Small intestine (tissue), 7 donors: ENCODE measurements around the gene TECPR2. TPM values are rescaled to one million over a fixed set of nuclear protein-coding genes. Genes with fewer than 3 reads are reported as not detected.
A peak's percentile ranks its signal among the peaks of the same experiment; 100 is the strongest.

Source experiments
- DNase-seq, 2 donors: peaks; one replicate each; pipeline versions ENCODE4 v3.0.0 to v3.0.0-alpha.2; 2013
- FAIRE-seq: peaks from 2 replicates; lab custom pipeline; 2012; peaks lifted over from hg19 to GRCh38; lab: Jason Lieb, UNC
- H3K27ac ChIP-seq, 3 donors: one replicate each; pipeline ENCODE4 v1.5.1; 2013; ENCODE audit warnings: low read length in 2 of 3, mild to moderate bottlenecking in 2 of 3, control low read depth in 1 of 3, inconsistent platforms in 1 of 3, low read depth in 1 of 3, moderate library complexity in 1 of 3
- H3K27me3 ChIP-seq, 3 donors: one replicate each; pipeline ENCODE4 v1.6.1; 2013; ENCODE audit warnings: low read length in 3 of 3, inconsistent platforms in 1 of 3; ENCODE audit not compliant: control insufficient read depth in 3 of 3, insufficient read depth in 3 of 3
- H3K36me3 ChIP-seq, 3 donors: one replicate each; pipeline ENCODE4 v1.6.1; 2013; ENCODE audit warnings: low read length in 3 of 3, inconsistent platforms in 1 of 3, low read depth in 1 of 3, mild to moderate bottlenecking in 1 of 3, moderate library complexity in 1 of 3; ENCODE audit not compliant: control insufficient read depth in 3 of 3, insufficient read depth in 2 of 3
- H3K4me1 ChIP-seq, 3 donors: one replicate each; pipeline ENCODE4 v1.6.1; 2013; ENCODE audit warnings: low read length in 2 of 3, inconsistent platforms in 1 of 3, low read depth in 1 of 3, mild to moderate bottlenecking in 1 of 3, moderate library complexity in 1 of 3; ENCODE audit not compliant: control insufficient read depth in 3 of 3, insufficient read depth in 2 of 3
- H3K4me3 ChIP-seq, 3 donors: one replicate each; pipeline ENCODE4 v1.5.1; 2013; ENCODE audit warnings: low read length in 3 of 3, control low read depth in 1 of 3, inconsistent platforms in 1 of 3, low read depth in 1 of 3, mild to moderate bottlenecking in 1 of 3, moderate library complexity in 1 of 3
- H3K9me3 ChIP-seq, 2 donors: one replicate each; pipeline ENCODE4 v1.6.1; 2013; ENCODE audit warnings: low read depth in 1 of 2, low read length in 1 of 2; ENCODE audit not compliant: control insufficient read depth in 2 of 2, insufficient read depth in 1 of 2
- WGBS, 3 donors: extraction: QIAGEN DNeasy Blood & Tissue Kit; methylation state at CpG; one replicate each; pipeline ENCODE4 v1.1.7; 2013; 5-methylcytosine and 5-hydroxymethylcytosine counted together
- polyA plus RNA-seq, 4 donors: library from polyadenylated mRNA; stranded (reverse) in 3 of 4; unstranded in 1 of 4; fragments of 200-250 nt in 3 of 4; fragments of 120-200 nt in 1 of 4; gene quantifications; one replicate each; pipeline versions ENCODE4 v1.2.1 to v1.2.3, GENCODE V29; 2013
- donor health status: healthy with polysubstance abuse.
- donor health status: control.
- donor health status: control.
- donor health status: Bipolar disorder and iron deficiency.
- donor health status: healthy.

The TECPR2 gene
- polyA plus RNA-seq, 4 donors, result 3.2 to 10.6 (median 7.6) TPM

- 0 to 1% (median 1%) methylated on average over 44 to 71 of the region's 71 CpGs for WGBS, 3 donors
- Histone ChIP-seq H3K27ac (peak within 1 kb of the TSS; percentile 83 to 95 (median 94)), H3K36me3 (peaks cover 0 to 9% (median 0%) of the 10 kb centered on the region in 3 donors), H3K4me3 (peak within 1 kb of the TSS; percentile 64 to 88 (median 86)), H3K9me3 (no peaks in the 10 kb centered on the region), H3K27me3 (no peaks in the 10 kb centered on the region), H3K4me1 (peaks cover 5 to 59% (median 7%) of the 10 kb centered on the region in 3 donors)
- no peak for FAIRE-seq
- DNase-seq, result peak; percentile 92 to 95
Observed at GRCh38 chr14:102319351-102320032, 43.2 kb upstream of the TECPR2 start, which contains the start of gene ZNF839. Gene ZNF839, plus strand, starts transcription at chr14:102319746. Its CDS starts 20 bp downstream, at chr14:102319766.

GRCh38 chr14:102320033-102320660 lies 42.6 kb upstream of the TECPR2 start:
- Histone ChIP-seq H3K4me1 (peaks cover 5 to 56% (median 7%) of the 10 kb centered on the region in 3 donors), H3K36me3 (peaks cover 0 to 9% (median 0%) of the 10 kb centered on the region in 3 donors), H3K4me3 (peak overlapping the region; percentile 64 to 88 (median 86)), H3K9me3 (no peaks in the 10 kb centered on the region), H3K27me3 (no peaks in the 10 kb centered on the region), H3K27ac (peak overlapping the region; percentile 83 to 95 (median 94))
- 5 to 7% (median 5%) methylated on average over 16 to 30 of the region's 30 CpGs for WGBS, 3 donors
- DNase-seq (peak; percentile 31 to 74), FAIRE-seq (no peak)

- peak overlapping the region in 2 of 3 donors; percentile 64 to 88 for H3K4me3 ChIP-seq
- peak; percentile 39 to 60 for DNase-seq
- no peaks in the 10 kb centered on the region for H3K27me3 ChIP-seq
- WGBS, 3 donors, result 68 to 83% (median 73%) methylated on average over 17 of the region's 17 CpGs
- no peak for FAIRE-seq
- H3K9me3 ChIP-seq, result no peaks in the 10 kb centered on the region
- H3K36me3 ChIP-seq, result peaks cover 0 to 12% (median 0%) of the 10 kb centered on the region in 3 donors
- peak overlapping the region; percentile 42 to 95 (median 83) for H3K27ac ChIP-seq
- H3K4me1 ChIP-seq, result peaks cover 5 to 55% (median 7%) of the 10 kb centered on the region in 3 donors
Observed at GRCh38 chr14:102320671-102321455, 41.9 kb upstream of the TECPR2 start.

- WGBS, 3 donors, result 24 to 68% (median 39%) methylated on average over 12 of the region's 12 CpGs
- peaks cover 5 to 52% (median 7%) of the 10 kb centered on the region in 3 donors for H3K4me1 ChIP-seq
- peaks cover 0 to 20% (median 0%) of the 10 kb centered on the region in 3 donors for H3K36me3 ChIP-seq
- no peaks in the 10 kb centered on the region for H3K27me3 ChIP-seq
- H3K9me3 ChIP-seq, result no peaks in the 10 kb centered on the region
- peak overlapping the region; percentile 52 to 83 (median 63) for H3K27ac ChIP-seq
- peak; percentile 88 to 90 for DNase-seq
- FAIRE-seq, result no peak
- no peak overlapping the region for H3K4me3 ChIP-seq
Observed at GRCh38 chr14:102321456-102322422, 41.0 kb upstream of the TECPR2 start.

- peaks cover 5 to 47% (median 7%) of the 10 kb centered on the region in 3 donors for H3K4me1 ChIP-seq
- DNase-seq (peak; percentile 45 to 53), FAIRE-seq (no peak)
- no peaks in the 10 kb centered on the region for H3K27me3 ChIP-seq
- peak overlapping the region in 2 of 3 donors; percentile 36 to 83 for H3K27ac ChIP-seq
- no peak overlapping the region for H3K4me3 ChIP-seq
- no peaks in the 10 kb centered on the region for H3K9me3 ChIP-seq
- WGBS, 3 donors, result 16 to 37% (median 21%) methylated on average over 7 to 8 of the region's 8 CpGs
- H3K36me3 ChIP-seq, result peaks cover 0 to 29% (median 0%) of the 10 kb centered on the region in 3 donors
Observed at GRCh38 chr14:102323102-102323501, 39.6 kb upstream of the TECPR2 start.

GRCh38 chr14:102325791-102326345 lies 36.9 kb upstream of the TECPR2 start:
- Histone ChIP-seq H3K4me3 (no peak overlapping the region), H3K4me1 (peaks cover 0 to 28% (median 4%) of the 10 kb centered on the region in 3 donors), H3K27me3 (no peaks in the 10 kb centered on the region), H3K27ac (no peak overlapping the region), H3K9me3 (no peaks in the 10 kb centered on the region), H3K36me3 (peaks cover 0 to 29% (median 0%) of the 10 kb centered on the region in 3 donors)
- no peak for DNase-seq
- FAIRE-seq, result no peak
- 81 to 92% (median 87%) methylated on average over 9 of the region's 9 CpGs for WGBS, 3 donors

GRCh38 chr14:102326583-102326982 lies 36.2 kb upstream of the TECPR2 start:
- Histone ChIP-seq H3K9me3 (no peaks in the 10 kb centered on the region), H3K36me3 (peaks cover 0 to 35% (median 2%) of the 10 kb centered on the region in 3 donors), H3K4me1 (peaks cover 0 to 21% (median 4%) of the 10 kb centered on the region in 3 donors), H3K27me3 (no peaks in the 10 kb centered on the region), H3K27ac (no peak overlapping the region), H3K4me3 (no peak overlapping the region)
- 95 to 96% (median 96%) methylated on average over 14 of the region's 14 CpGs for WGBS, 3 donors
- FAIRE-seq, result no peak
- DNase-seq, result no peak
